GM18517 (cell line): ENCODE results near the gene GLYAT.

Source experiments
- ATAC-seq: cut with Tn5 transposase; IDR thresholded peaks from one replicate; pipeline ENCODE4 v1.9.1; 2021; ENCODE audit warnings: mild to moderate bottlenecking, moderate library complexity; ENCODE audit not compliant: unreplicated experiment

The GLYAT gene, protein sequence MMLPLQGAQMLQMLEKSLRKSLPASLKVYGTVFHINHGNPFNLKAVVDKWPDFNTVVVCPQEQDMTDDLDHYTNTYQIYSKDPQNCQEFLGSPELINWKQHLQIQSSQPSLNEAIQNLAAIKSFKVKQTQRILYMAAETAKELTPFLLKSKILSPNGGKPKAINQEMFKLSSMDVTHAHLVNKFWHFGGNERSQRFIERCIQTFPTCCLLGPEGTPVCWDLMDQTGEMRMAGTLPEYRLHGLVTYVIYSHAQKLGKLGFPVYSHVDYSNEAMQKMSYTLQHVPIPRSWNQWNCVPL

DNA sequence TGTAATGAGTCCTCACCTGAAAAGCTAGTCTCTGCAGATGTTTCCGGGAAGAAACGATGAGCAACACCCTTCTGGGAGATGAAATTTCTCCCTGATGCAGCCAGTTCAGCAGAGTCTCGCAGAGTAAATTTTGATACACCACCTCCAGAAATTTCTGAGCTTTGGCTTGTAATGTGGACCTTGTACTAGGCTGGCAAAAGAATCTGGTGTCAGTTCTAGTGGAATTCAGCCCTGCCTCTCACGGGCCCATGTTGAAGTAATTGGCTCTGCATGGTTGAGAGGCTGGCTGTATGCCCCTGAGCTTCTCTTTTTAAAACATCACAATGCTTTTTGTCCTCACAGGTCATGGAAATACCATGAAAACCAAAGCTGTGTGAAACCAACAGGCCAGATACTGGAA is at the start of gene GLYAT:
GLYAT (minus strand) TSS at position 125 of the 400 bp plus-strand sequence. CDS start 7,447 bp downstream, outside the sequence.
- ATAC-seq: no peak

DNA sequence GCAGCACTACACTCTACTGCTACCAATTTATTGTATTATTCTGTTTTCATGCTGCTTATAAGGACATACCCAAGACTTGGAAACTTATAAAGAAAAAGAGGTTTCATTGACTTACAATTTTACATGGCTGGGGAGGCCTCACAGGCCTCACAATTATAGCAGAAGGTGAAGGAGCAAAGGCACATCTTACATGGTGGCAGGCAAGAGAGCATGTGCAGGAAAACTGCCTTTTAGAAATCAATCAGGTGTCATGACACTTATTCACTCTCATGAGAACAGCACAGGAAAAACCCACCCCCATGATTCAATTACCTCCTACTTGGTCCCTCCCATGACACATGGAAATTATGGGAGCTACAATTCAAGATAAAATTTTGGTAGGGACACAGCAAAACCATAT is 49.6 kb upstream of the GLYAT start:
- ATAC-seq: no peak

DNA sequence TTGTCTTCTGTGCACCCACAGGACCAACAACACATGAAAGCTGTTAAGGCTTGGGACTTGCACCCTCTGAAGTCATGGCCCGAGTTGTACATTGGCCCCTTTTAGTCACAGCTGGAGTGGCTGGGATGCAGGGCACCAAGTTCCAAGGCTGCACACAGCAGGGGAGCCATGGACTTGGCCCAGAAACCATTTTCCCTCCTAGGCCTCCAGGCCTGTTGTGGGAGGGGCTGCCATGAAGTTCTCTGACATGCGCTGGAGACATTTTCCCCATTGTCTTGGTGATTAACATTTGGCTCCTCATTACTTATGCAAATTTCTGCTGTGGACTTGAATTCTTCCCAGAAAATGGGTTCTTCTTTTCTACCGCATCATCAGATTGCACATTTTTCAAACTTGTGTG is 48.8 kb upstream of the GLYAT start:
- no peak for ATAC-seq

DNA sequence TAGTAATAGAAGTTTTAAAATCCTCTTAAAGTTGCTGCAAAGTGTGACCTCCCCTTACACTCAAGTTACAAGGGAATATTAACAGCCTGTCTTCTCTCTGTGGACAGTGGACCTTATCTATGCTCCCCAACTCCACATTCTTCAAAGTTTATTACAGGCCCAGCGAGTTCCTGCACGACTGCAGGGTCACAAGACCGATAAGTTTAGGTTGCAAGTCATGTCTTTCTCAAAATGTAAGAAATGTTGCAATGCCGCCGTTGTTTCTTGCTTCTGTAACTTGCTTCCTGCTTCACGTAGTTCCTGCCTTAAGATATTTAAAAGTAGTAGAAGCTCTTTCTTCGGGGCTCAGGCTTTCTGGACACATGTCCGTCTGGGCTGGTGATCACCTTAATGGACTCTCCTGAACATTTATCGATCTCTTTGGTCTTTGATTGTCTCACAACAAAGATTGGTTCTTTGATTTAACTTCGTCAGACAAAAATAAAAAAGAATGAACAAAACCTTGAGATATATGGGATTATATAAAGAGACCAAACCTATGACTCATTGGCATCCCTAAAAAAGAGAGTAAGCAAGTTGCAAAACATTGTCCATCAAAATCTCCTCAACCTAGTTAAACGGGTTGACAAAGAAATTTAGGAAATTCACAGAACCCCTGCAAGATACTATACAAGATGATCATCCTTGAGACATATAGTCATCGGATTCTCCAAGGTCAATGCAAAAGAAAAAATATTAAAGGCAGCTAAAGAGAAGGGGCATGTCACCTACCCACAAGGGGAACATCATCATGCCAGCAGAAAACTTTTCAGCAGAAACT is 45.4 kb upstream of the GLYAT start:
- no peak for ATAC-seq

DNA sequence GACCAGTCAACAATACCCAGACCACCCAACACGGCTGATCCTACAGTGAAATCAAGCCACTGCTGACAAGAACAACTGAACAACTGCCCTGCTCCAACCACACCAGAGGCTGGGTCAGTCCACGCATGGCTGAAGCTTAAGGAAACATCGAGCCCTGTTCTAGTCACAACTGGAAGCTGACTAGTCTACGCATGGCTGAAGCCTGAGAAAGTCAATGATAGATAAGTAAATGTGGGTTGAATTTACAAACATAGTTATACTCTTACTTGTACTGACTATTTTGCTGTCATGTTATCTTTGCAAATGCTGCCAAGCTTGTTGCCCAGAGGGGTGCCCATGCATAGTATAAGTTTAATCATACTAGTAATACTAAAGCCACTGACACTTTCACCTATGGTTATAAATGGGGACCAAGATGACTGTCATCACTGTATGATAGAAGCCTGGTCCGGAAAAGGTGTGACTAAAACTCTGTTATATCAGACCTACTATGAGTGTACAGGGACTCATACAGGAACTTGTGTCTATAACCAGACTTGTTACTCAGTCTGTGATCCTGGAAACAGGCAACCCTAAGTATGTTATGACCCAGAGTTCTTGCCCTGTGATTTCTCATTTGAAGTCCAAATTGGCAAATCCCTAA is 43.4 kb upstream of the GLYAT start:
- ATAC-seq: no peak

DNA sequence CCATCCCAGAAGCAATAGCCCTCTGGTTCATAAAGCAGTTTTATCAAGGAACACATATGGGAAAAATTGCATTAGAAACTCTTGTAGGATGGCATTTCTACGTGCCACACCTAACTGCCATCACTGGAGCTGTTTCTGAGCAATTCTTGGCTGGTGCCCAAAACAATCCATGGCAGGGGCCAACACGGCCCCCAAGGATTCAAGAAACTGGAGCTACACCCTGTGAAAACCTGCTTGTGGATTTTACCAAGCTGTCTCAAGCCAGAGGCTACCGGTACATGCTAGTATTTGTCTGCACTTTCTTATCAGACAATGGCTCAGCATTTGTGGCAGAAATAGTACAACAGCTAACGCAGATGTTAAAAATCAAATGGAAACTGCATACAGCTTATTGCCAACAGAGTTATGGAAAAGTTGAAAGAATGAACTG is 42.4 kb upstream of the GLYAT start:
- ATAC-seq: no peak

DNA sequence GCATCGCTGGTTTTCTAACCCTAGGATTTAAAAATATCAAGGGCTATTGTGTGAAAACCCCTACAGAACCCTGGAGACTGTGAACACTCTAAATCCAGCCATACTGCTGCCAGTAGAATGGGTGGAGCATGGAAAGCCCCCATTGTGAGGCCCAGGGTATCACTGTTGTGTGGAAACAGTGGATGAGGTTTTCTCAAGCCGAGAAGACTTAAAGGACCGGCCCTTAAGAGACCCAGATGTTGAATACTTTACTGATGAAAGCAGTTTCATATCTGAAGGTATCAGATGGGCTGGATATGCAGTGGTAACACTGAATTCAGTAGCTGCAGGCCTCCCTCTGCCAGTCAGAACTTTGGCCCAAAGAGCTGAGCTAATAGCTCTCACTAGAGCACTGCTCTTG is 41.6 kb upstream of the GLYAT start:
- ATAC-seq: no peak

DNA sequence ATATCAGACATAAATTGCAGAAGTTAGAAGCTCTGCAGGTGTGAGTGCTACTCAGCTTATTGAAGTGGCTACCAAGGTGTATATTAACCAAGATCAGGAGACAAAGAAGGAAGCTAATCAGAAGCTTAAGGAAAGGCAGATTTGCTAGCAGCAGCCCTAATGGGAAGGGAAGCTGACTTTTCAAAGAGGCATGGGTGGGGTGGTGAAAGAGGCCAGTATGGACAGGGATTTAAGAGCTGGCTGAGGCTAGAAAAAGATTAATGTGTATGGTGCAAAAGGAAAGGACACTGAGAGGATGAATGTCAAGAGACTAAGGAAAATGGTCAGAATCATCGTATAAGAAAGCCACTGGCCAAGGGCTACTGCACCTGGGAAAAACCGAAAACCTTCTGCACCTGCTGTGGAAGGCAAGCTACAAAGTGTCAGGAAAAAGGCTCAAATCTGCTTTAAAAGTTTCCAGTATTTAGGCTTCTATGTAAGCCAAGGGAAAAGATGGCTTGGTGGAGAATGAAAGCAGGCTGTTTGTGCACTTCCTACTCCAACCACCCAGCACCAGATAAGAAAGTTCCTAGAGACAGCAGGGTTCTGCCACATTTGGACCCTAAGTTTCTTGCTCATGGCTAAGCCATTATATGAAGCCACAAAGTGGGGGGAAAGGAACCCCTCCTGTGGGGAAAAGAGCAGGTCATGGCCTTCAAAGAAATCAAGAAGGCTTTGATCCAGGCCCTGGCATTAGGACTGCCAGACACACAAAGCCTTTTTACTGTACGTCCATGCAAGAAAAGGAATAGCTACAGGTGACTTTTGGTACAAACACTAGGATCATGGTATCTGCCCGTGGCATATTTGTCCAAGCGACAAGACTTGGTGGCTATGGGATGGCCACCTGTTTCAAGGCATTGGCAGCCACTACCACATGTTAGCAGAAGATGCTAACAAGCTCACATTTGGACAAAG is 40.9 kb upstream of the GLYAT start:
- no peak for ATAC-seq

DNA sequence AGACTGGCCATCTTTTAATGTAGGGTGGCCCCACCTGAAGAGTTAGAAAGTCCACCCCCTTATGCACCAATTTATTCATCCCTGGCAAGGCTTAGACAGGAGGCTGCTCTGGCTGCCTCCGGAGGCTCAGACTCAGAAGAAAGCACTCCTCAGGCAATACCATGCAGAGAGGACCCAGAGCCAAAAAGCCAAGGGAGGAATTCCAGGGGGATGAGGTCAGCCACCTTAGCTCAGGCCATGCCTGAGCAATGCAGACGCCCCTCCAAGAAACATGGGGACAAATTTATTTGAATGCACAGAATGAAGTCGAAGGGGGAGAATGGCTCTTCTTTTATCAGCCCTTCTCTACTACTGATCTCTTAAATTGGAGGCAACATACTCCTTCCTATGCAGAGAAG is 39.7 kb upstream of the GLYAT start:
- no peak for ATAC-seq

DNA sequence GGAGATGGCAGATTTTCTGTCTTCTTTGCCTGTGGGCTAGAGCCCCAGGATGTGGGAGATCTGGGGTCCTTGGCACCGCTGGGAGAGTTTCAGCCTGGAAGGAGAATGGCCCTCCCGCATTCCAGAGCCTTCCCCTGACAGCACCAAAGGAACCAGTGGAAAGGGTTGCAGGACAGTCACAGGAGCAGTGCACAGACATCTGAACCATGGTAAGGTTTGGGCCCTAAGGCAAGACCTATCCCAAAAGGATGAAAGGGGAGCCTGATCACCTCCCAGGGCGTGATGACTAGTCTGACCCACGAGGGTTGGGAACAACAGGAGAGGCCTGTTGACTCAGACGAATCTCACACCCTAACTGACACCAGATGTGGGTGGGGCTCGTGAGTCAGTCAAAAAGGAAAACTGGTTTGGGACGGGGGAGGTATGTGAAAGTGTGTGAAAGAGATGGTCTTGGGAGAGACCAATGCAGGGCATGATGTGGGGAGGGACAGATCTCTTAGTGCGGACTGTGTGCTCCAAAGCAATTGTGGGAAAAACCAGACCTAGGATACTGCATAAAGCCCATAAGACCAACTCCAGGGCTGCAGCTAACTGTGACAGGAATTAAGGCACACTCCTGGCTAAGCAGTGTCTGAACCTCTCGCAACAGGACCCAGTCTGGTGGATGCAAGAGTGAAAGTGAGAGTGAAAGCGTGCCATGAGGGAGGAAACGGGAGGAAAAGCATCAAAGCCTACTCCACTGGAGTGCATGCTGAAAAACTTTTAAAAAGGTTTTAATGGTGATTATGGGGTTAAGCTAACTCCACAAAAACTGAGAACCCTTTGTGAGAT is 39.1 kb upstream of the GLYAT start:
- no peak for ATAC-seq

DNA sequence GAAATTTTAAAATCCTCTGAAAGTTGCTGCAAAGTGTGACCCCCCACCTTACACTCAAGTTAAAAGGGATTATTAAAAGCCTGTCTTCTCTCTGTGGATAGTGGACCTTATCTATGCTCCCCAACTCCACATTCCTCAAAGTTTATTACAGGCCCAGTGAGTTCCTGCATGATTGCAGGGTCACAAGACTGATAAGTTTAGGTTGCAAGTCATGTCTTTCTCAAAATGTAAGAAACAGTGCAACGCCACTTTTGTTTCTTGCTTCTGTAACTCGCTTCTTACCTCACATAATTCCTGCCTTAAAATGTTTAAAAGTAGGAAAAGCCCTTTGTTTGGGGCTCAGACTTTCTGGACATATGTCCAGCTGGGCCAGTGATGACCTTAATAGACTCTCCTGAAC is 38.4 kb upstream of the GLYAT start:
- no peak for ATAC-seq

DNA sequence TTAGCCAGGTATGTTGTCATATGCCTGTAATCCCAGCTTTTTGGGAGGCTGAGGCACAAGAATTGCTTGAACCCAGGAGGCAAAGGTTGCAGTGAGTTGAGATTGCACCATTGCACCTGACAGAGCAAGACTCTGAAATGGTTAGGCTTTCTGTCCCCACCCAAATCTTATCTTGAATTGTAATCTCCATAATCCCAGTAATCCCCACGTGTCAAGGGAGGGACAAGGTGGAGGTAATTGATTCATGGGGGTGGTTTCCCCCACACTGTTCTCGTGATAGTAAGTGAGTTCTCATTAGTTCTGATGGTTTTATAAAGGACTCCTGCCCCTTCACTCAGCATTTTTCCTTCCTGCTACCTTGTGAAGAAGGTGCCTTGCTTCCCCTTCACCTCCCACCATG is 37.6 kb upstream of the GLYAT start:
- ATAC-seq: no peak

DNA sequence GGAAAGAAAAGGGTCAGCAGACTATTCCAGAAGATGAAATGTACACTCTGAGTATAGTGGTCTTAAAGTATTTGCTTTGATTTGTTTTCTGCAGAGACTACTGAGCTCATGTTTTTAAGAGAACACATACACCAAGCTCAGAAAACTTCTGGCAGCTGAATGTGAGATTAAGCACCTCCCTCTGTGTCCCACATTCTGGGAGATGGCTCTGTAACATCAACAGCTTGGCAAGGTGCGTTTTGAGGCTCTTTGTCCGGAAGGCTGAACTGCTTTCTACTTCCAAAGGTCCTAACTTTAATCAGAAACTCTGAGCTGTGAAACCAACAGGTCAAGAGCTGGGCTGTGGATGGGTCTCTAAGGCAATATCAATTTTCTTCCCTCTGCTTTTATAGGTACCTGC is 36.4 kb upstream of the GLYAT start:
- no peak for ATAC-seq

DNA sequence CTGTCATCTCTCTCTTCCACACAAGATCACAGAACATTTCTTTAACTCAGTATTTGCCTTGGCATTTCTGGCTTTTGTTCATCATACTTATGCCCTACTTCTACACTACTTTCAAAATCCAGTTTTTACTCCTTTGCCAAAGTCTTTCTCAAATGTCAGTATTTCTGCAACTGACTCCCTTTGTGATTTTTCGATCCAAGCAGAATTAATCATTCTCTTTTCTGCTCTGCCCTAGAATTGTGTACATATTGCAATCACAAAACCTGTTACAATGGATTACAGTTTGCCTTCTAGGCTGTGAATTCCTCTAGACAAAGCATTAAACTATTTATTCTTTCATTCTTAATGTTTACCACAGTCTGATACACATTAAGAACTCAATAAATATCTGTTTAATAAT is 33.3 kb upstream of the GLYAT start:
- no peak for ATAC-seq

DNA sequence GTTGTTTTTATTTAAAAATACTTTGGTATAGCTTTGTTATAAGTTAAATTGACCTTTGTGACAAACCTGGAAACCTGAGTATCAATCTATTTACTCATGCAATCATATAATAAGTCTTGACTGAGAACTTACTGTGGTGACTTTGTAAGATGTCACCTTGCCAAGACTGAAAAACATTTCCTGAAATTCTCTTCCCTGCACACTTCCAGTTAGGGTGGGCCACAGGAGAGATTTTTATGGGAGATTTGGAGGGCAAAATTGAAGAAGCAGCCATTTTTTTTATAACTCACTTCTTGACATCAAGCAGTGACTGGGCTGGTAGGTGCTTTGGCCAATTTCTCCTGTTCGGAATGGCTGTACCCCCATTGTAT is 31.4 kb upstream of the GLYAT start:
- ATAC-seq: no peak

DNA sequence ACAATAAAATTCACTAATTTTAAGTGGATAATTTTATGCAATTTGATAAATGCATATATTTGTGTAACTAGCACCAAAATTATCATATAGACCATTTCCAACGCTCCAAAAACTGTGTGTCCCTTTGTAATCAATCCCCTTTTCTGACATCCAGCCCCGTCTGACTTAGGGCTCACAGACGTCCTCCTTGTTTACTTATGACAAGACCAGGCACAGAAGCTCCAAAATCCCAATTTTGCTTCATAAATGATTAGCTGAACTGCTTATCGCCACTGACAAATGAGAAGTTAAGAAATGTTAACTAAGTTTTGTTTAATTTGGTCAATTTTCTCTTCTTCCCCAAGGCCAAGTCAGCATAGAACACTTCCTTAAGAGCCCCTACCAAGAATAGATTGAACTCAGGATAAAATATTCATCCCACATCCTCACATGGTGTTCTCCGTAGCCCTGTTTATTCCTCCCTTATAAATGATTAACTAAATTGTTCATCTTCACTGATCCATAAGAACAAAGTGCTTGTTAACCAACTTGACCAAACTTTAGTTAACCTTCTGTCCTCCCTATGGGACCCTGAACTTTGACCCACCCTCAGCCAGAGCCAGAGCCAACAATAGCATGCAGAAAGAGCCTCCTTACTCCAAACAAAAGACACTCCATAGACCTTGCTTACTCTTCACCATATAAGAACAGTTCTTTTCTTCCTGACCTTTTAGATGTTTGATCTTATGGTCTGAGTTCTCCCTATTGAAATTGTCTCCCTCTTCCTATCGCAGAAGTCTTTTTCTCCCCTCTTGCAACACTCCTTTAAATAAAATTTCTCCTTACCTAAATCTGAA is 30.8 kb upstream of the GLYAT start:
- ATAC-seq: no peak

DNA sequence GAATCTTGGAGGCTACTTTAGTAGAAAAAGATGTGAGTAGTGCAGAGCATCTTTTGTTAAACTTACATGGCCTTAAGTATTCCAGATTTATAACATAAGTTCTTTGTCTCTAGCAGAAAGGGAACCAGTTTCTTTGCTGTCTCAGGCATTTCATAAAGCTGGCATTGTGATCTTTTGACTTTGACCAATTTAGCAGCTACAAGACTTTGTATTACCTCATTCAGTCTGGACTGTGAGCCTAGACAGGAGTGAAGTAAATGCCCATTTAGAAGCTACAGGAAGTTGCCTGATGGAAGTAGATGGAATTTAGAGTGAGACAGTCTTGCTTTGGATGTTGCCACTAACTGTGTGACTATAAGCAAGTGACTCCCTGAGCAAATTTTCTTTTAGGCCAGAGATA is 25.7 kb upstream of the GLYAT start:
- no peak for ATAC-seq

DNA sequence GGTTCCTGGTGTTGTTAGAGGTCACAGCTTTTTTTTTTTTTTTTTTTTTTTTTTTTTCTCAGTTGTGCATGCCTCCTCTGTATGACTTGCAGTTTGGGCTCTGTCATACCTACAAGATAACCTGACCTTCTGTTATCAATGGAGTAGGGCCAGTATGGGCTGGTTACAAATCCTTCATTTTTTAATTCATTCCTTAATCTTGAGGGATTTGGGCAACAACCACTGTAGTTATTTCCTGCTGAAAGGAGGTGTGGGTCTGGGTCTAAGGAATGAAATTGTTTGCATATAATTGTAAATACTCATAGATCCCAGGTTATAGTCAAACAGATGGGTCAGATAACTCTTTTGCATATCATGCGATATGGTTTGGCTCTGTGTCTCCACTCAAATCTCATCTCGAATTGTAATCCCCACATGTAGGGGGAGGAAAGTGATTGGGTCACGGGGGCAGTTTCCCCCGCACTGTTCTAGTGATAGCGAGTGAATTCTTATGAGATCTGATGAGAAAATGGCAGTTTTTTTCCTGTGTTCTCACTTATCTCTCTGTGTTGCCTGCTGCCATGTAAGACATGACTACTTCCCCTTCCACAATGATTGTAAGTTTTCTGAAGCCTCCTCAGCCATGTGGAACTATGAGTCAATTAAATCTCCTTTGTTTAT is 14.1 kb upstream of the GLYAT start:
- ATAC-seq: no peak
